GF-D8 (cell line): ENCODE data around the gene RHD.
"Not testable (repeated sequence)": the region's sequence is repeated elsewhere in the genome, so short reads cannot be mapped to it uniquely, and the experiment has no call there.

ENCODE experiments used
- DNase-seq: peaks from one replicate; lab custom pipeline; 2025; lab: John Stamatoyannopoulos, UW

The RHD gene

GRCh38 chr1:25257196-25257595 is 15.1 kb upstream of the RHD start:
- no peak for DNase-seq

GRCh38 chr1:25259813-25260212 is 12.5 kb upstream of the RHD start:
- not testable (repeated sequence) for DNase-seq

GRCh38 chr1:25260336-25260735 is 12.0 kb upstream of the RHD start:
- DNase-seq, result not testable (repeated sequence)

GRCh38 chr1:25266554-25267287 is 5.6 kb upstream of the RHD start:
- not testable (repeated sequence) for DNase-seq

GRCh38 chr1:25267288-25268142 is 4.8 kb upstream of the RHD start:
- not testable (repeated sequence) for DNase-seq

GRCh38 chr1:25268143-25268760 is 4.1 kb upstream of the RHD start:
- not testable (repeated sequence) for DNase-seq

- DNase-seq, result not testable (repeated sequence)
Observed at GRCh38 chr1:25275648-25276047, 3.3 kb downstream of the RHD start.

- DNase-seq, result not testable (repeated sequence)
Observed at GRCh38 chr1:25277295-25277694, 5.0 kb downstream of the RHD start.

- not testable (repeated sequence) for DNase-seq
Observed at GRCh38 chr1:25278358-25278757, 6.0 kb downstream of the RHD start.

- not testable (repeated sequence) for DNase-seq
Observed at GRCh38 chr1:25278790-25279189, 6.5 kb downstream of the RHD start.

GRCh38 chr1:25279693-25280111 is 7.4 kb downstream of the RHD start:
- not testable (repeated sequence) for DNase-seq

- DNase-seq, result not testable (repeated sequence)
Observed at GRCh38 chr1:25285862-25286261, 13.6 kb downstream of the RHD start.

- DNase-seq, result not testable (repeated sequence)
Observed at GRCh38 chr1:25287164-25287563, 14.9 kb downstream of the RHD start.

- DNase-seq, result not testable (repeated sequence)
Observed at GRCh38 chr1:25288573-25289101, 16.3 kb downstream of the RHD start.

- DNase-seq, result not testable (repeated sequence)
Observed at GRCh38 chr1:25290043-25290442, 17.7 kb downstream of the RHD start.

GRCh38 chr1:25293426-25293825 is 21.1 kb downstream of the RHD start:
- DNase-seq, result not testable (repeated sequence)

GRCh38 chr1:25294889-25295826 is 22.8 kb downstream of the RHD start:
- not testable (repeated sequence) for DNase-seq

GRCh38 chr1:25296501-25296900 is 24.2 kb downstream of the RHD start:
- not testable (repeated sequence) for DNase-seq

GRCh38 chr1:25300729-25301128 is 28.4 kb downstream of the RHD start:
- DNase-seq, result not testable (repeated sequence)

GRCh38 chr1:25302330-25302729 is 30.0 kb downstream of the RHD start:
- DNase-seq, result not testable (repeated sequence)

- DNase-seq, result not testable (repeated sequence)
Observed at GRCh38 chr1:25304936-25305335, 32.6 kb downstream of the RHD start.
